Urinary bladder (tissue), 4 donors: ENCODE measurements around the gene CXCR5. TPM values are rescaled to one million over a fixed set of nuclear protein-coding genes. Genes with fewer than 3 reads are reported as not detected.

Source experiments
- DNase-seq: peaks from one replicate; pipeline ENCODE4 v3.0.0-alpha.2; 2015; ENCODE audit errors: extremely low spot score
- H3K27ac ChIP-seq: one replicate; pipeline ENCODE4 v1.5.1; 2013; ENCODE audit warnings: low read depth, mild to moderate bottlenecking, moderate library complexity
- H3K36me3 ChIP-seq: one replicate; pipeline ENCODE4 v1.6.1; 2013; ENCODE audit warnings: mild to moderate bottlenecking, moderate library complexity; ENCODE audit not compliant: insufficient read depth
- H3K4me1 ChIP-seq: one replicate; pipeline ENCODE4 v1.6.1; 2013; ENCODE audit warnings: mild to moderate bottlenecking, moderate library complexity; ENCODE audit not compliant: insufficient read depth
- H3K4me3 ChIP-seq: one replicate; pipeline ENCODE4 v1.5.1; 2013; ENCODE audit warnings: low read depth, low read length
- WGBS: extraction: QIAGEN DNeasy Blood & Tissue Kit; methylation state at CpG from one replicate; pipeline ENCODE4 v1.1.7; 2013; 5-methylcytosine and 5-hydroxymethylcytosine counted together
- polyA plus RNA-seq: library from polyadenylated mRNA; stranded (reverse); fragments of 200-250 nt; gene quantifications from one replicate; pipeline ENCODE4 v1.2.3, GENCODE V29; 2013
- total RNA-seq: library from RNA; depleted of rRNA; stranded (reverse); fragments of >200 nt; gene quantifications from one replicate; pipeline ENCODE4 v1.2.3, GENCODE V29; 2014
- donor health status: healthy with polysubstance abuse.
- donor health status: healthy.

The CXCR5 gene
- total and polyA plus RNA-seq, 2 donors: 0.38 TPM; not detected in 1

- WGBS: 9% methylated on average over 17 of the region's 17 CpGs
- H3K36me3 ChIP-seq: peaks cover 1% of the 10 kb centered on the region
- no peaks in the 10 kb centered on the region for H3K4me1 ChIP-seq
- DNase-seq: peak; percentile 86
- H3K4me3 ChIP-seq: peak overlapping the region; percentile 27
- peak overlapping the region; percentile 77 for H3K27ac ChIP-seq
Measured at GRCh38 chr11:118908901-118909618, 25.4 kb downstream of the CXCR5 start.

GRCh38 chr11:118909619-118910308 is 26.1 kb downstream of the CXCR5 start:
- Histone ChIP-seq H3K4me3 (peak overlapping the region; percentile 27), H3K36me3 (peaks cover 1% of the 10 kb centered on the region), H3K27ac (peak overlapping the region; percentile 77), H3K4me1 (no peaks in the 10 kb centered on the region)
- WGBS: 21% methylated on average over 21 of the region's 21 CpGs
- no peak for DNase-seq

GRCh38 chr11:118910309-118911112 is 26.8 kb downstream of the CXCR5 start:
- Histone ChIP-seq H3K36me3 (peaks cover 1% of the 10 kb centered on the region), H3K4me1 (no peaks in the 10 kb centered on the region), H3K27ac (peak overlapping the region; percentile 77), H3K4me3 (peak overlapping the region; percentile 21)
- 4% methylated on average over 67 of the region's 67 CpGs for WGBS
- DNase-seq: no peak

- Histone ChIP-seq H3K36me3 (no peaks in the 10 kb centered on the region), H3K4me3 (peak overlapping the region; percentile 18), H3K4me1 (no peaks in the 10 kb centered on the region), H3K27ac (peak overlapping the region; percentile 73)
- DNase-seq: no peak
- WGBS: 22% methylated on average over 21 of the region's 21 CpGs
Measured at GRCh38 chr11:118911113-118911879, 27.6 kb downstream of the CXCR5 start.

- H3K4me1 ChIP-seq: no peaks in the 10 kb centered on the region
- no peak overlapping the region for H3K4me3 ChIP-seq
- no peaks in the 10 kb centered on the region for H3K36me3 ChIP-seq
- DNase-seq: no peak
- H3K27ac ChIP-seq: peak overlapping the region; percentile 92
- WGBS: 22% methylated on average over 23 of the region's 23 CpGs
Measured at GRCh38 chr11:118911880-118912741, 28.4 kb downstream of the CXCR5 start.

- H3K4me3 ChIP-seq: no peak overlapping the region
- no peak for DNase-seq
- no peaks in the 10 kb centered on the region for H3K36me3 ChIP-seq
- H3K27ac ChIP-seq: peak overlapping the region; percentile 92
- WGBS: 46% methylated on average over 12 of the region's 12 CpGs
- H3K4me1 ChIP-seq: no peaks in the 10 kb centered on the region
Measured at GRCh38 chr11:118912742-118913410, 29.2 kb downstream of the CXCR5 start.

- H3K4me3 ChIP-seq: no peak overlapping the region
- no peaks in the 10 kb centered on the region for H3K4me1 ChIP-seq
- no peaks in the 10 kb centered on the region for H3K36me3 ChIP-seq
- peak overlapping the region; percentile 92 for H3K27ac ChIP-seq
- no peak for DNase-seq
- WGBS: 35% methylated on average over 9 of the region's 9 CpGs
Measured at GRCh38 chr11:118913411-118914125, 29.9 kb downstream of the CXCR5 start.

- no peak for DNase-seq
- 42% methylated on average over 15 of the region's 15 CpGs for WGBS
- peak overlapping the region; percentile 68 for H3K27ac ChIP-seq
- H3K4me3 ChIP-seq: no peak overlapping the region
- no peaks in the 10 kb centered on the region for H3K36me3 ChIP-seq
- no peaks in the 10 kb centered on the region for H3K4me1 ChIP-seq
Measured at GRCh38 chr11:118914178-118914918, 30.7 kb downstream of the CXCR5 start.

- Histone ChIP-seq H3K36me3 (no peaks in the 10 kb centered on the region), H3K27ac (no peak overlapping the region), H3K4me1 (no peaks in the 10 kb centered on the region), H3K4me3 (no peak overlapping the region)
- 88% methylated on average over 4 of the region's 4 CpGs for WGBS
- no peak for DNase-seq
Measured at GRCh38 chr11:118914987-118915386, 31.3 kb downstream of the CXCR5 start.

GRCh38 chr11:118915396-118915795 is 31.7 kb downstream of the CXCR5 start:
- Histone ChIP-seq H3K27ac (peak overlapping the region; percentile 84), H3K4me1 (no peaks in the 10 kb centered on the region), H3K4me3 (no peak overlapping the region), H3K36me3 (no peaks in the 10 kb centered on the region)
- 70% methylated on average over 2 of the region's 2 CpGs for WGBS
- no peak for DNase-seq
